ENCODE results near the gene KRT6A.
"Not testable (repeated sequence)": the region's sequence is repeated elsewhere in the genome, so short reads cannot be mapped to it uniquely, and the experiment has no call there.

The KRT6A gene

DNA sequence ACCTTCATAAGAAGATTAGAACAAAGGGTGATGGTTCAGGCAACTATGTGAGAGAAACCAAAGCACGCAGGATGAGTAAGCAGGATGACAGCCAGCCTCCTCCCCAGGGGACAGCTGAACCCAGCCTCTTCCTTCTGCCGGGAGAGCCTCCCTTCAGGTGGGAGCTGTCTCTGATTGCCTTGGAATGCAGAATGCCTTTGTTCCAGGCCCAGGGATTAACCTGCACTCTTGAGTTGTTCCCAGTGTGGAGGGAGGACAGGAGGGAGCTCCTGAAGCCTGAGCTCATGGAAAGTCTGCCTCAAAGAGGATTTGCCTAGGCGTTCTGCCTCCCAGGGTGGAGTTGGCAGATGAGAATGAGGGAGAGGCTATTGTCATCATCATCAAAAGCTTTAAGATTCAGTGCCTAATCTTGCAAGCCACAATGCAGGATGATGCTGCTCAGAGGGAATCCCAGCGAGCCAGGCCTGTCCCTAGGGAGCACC, 3.6 kb upstream of the KRT6A start:
- TF ChIP-seq, protein P1, sequence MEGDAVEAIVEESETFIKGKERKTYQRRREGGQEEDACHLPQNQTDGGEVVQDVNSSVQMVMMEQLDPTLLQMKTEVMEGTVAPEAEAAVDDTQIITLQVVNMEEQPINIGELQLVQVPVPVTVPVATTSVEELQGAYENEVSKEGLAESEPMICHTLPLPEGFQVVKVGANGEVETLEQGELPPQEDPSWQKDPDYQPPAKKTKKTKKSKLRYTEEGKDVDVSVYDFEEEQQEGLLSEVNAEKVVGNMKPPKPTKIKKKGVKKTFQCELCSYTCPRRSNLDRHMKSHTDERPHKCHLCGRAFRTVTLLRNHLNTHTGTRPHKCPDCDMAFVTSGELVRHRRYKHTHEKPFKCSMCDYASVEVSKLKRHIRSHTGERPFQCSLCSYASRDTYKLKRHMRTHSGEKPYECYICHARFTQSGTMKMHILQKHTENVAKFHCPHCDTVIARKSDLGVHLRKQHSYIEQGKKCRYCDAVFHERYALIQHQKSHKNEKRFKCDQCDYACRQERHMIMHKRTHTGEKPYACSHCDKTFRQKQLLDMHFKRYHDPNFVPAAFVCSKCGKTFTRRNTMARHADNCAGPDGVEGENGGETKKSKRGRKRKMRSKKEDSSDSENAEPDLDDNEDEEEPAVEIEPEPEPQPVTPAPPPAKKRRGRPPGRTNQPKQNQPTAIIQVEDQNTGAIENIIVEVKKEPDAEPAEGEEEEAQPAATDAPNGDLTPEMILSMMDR (IDR thresholded peaks at IDR 0.05; ENCODE audit: low read depth, low read length), result no peak
- Histone ChIP-seq H3K9me3 (ENCODE audit: severe bottlenecking) (peaks cover 6% of the 10 kb centered on the region), H3K27ac (no peak overlapping the region), H3K4me3 (ENCODE audit: low read depth, low read length) (no peak overlapping the region), H3K27me3 (ENCODE audit: insufficient read depth, low read depth, severe bottlenecking) (peaks cover 85% of the 10 kb centered on the region), H3K36me3 (no peaks in the 10 kb centered on the region)
- no peak for DNase-seq

DNA sequence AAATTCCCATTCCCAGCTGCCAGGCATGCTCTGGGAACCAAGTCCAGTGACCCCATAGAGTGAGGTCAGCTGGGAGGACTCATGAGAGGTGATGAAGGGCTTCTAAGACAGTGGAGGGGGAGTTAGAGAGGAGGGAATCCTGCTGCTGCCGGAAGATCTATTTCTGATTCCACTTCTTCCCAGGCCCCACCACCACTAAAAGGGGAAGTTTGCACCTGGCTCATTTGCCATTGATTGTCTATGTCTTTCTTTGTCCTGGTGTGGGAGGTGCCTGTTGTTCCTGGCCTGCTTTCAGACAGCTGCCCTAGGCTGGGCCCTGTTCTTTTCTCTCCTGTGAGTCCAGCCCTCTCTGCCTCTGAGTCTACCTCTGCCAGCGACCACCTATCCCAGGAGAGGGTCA, 3.0 kb upstream of the KRT6A start:
- Histone ChIP-seq H3K36me3 (no peaks in the 10 kb centered on the region), H3K27ac (no peak overlapping the region), H3K4me3 (ENCODE audit: low read depth, low read length) (no peak overlapping the region), H3K27me3 (ENCODE audit: insufficient read depth, low read depth, severe bottlenecking) (peaks cover 87% of the 10 kb centered on the region), H3K9me3 (ENCODE audit: severe bottlenecking) (peaks cover 6% of the 10 kb centered on the region)
- DNase-seq, result no peak
- TF ChIP-seq, protein P1 (IDR thresholded peaks at IDR 0.05; ENCODE audit: low read depth, low read length), result no peak

DNA sequence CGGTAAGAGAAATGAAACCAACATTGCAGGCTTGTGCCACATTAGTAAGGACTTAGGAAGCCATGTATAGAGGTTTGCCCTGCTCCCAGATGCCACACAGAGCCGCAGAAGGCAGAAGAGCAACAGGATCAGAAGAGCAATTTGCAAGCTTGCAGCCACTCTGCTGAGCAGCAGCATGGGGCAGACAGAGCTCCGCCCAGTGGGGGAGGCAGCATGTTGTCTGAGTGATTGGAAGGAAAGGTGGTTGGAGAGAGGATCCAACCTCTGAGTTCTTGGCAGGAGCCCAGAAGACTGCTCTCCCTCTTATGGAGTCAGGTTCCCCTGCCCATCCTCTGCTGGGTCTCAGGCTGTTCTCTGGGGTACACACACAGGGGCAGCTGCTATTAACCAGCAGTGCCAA, 2.3 kb upstream of the KRT6A start:
- Histone ChIP-seq H3K36me3 (no peaks in the 10 kb centered on the region), H3K4me3 (ENCODE audit: low read depth, low read length) (no peak overlapping the region), H3K9me3 (ENCODE audit: severe bottlenecking) (peaks cover 1% of the 10 kb centered on the region), H3K27me3 (ENCODE audit: insufficient read depth, low read depth, severe bottlenecking) (peaks cover 82% of the 10 kb centered on the region), H3K27ac (no peak overlapping the region)
- TF ChIP-seq, protein P1 (IDR thresholded peaks at IDR 0.05; ENCODE audit: low read depth, low read length), result no peak
- DNase-seq, result no peak

DNA sequence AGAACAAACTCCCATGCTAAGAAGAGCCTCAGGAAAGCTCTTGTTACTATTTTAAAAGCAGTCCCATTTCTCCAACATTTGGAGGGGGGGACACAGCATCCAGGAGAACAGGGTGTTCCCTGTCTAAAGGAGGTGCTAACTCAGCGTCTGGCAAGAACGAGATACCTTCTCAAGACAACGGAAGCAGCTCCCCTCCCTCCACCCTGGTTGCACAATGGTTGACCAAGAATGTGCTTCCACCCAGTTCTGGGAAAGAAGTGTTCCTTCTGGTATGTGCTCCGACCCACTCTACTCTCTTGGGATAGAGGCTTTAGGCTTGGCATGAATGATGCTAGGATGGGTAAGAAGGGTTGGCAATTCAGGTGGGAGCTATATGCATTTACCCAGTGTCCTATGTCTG, 1.5 kb upstream of the KRT6A start:
- Histone ChIP-seq H3K4me3 (ENCODE audit: low read depth, low read length) (no peak overlapping the region), H3K36me3 (no peaks in the 10 kb centered on the region), H3K9me3 (ENCODE audit: severe bottlenecking) (no peaks in the 10 kb centered on the region), H3K27me3 (ENCODE audit: insufficient read depth, low read depth, severe bottlenecking) (peaks cover 80% of the 10 kb centered on the region), H3K27ac (no peak overlapping the region)
- TF ChIP-seq, protein P1 (IDR thresholded peaks at IDR 0.05; ENCODE audit: low read depth, low read length), result no peak
- DNase-seq, result no peak

DNA sequence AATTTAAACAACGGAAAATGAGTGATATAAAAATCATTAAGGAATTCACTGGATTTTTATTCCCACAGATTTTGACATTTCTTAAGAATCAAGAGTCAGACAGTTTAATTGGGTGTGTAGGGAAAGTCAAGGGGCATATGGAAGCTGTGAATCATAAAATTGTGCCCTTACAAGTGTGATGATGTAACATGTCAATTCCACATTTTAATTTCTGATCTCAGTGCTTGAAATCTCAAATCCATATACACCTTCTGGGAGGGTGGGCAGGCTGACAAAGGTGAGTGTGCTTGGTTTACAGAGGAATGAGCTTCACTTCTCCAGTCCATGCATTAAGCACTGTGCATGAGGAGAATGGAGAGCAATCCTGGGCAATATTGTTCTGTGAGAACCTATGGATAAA, 1.0 kb upstream of the KRT6A start:
- H3K36me3 ChIP-seq, result no peaks in the 10 kb centered on the region
- H3K27me3 ChIP-seq (ENCODE audit: insufficient read depth, low read depth, severe bottlenecking), result peaks cover 80% of the 10 kb centered on the region
- TF ChIP-seq, protein P1 (IDR thresholded peaks at IDR 0.05; ENCODE audit: low read depth, low read length), result no peak
- no peak overlapping the region for H3K27ac ChIP-seq
- no peak for DNase-seq
- H3K4me3 ChIP-seq (ENCODE audit: low read depth, low read length), result no peak overlapping the region
- no peaks in the 10 kb centered on the region for H3K9me3 ChIP-seq (ENCODE audit: severe bottlenecking)

DNA sequence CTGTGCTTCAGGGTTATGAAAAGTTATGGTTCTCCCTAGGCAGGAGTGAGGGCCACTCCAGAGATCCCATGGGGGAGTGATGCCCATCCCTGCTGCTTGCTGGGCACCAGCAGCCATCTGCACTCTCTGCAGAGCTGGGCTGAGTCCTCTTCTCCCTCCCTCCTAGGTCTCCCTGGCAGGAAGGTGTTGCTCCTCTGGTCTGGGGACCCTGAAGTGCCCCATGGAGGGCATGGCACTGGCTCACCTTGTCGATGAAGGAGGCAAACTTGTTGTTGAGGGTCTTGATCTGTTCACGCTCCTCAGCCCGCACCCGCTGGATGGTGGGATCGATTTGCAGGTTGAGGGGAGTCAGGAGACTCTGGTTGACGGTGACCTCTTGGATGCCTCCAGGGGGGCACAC, 652 bp downstream of the KRT6A start:
- peaks cover 73% of the 10 kb centered on the region for H3K27me3 ChIP-seq (ENCODE audit: insufficient read depth, low read depth, severe bottlenecking)
- H3K36me3 ChIP-seq; H3K27ac ChIP-seq; DNase-seq; H3K4me3 ChIP-seq (ENCODE audit: low read depth, low read length); H3K9me3 ChIP-seq (ENCODE audit: severe bottlenecking): not testable (repeated sequence)

DNA sequence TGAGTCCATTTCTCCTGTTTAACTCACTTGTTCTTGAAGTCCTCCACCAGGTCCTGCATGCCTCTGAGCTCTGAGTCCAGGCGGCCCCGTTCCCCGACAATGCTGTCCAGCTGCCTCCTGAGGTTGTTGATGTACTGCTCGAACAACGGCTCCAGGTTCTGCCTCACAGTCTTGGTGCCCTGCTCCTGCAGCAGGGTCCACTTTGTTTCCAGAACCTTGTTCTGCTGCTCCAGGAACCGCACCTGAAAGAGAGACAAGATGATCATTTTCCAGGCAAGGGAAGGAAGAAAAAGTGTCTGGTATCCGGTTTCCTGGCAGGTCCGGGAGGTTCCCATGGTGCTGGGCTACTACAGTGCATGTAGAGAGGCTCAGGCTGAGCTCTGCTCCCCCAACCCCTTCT, 1.6 kb downstream of the KRT6A start:
- not testable (repeated sequence) for H3K4me3 ChIP-seq (ENCODE audit: low read depth, low read length); H3K9me3 ChIP-seq (ENCODE audit: severe bottlenecking); DNase-seq; H3K27ac ChIP-seq; H3K36me3 ChIP-seq
- peaks cover 72% of the 10 kb centered on the region for H3K27me3 ChIP-seq (ENCODE audit: insufficient read depth, low read depth, severe bottlenecking)

Measured in WERI-Rb-1 (cell line).